IMR-90 (cell line): ENCODE data around the gene NXPH2. TPM values are rescaled to one million over a fixed set of nuclear protein-coding genes. Genes with fewer than 3 reads are reported as not detected.

Source experiments
- ATAC-seq: fragments of 200-7000 bp; cut with Tn5 transposase; 2 replicates; pipeline ENCODE4 v1.9.1; 2020; ENCODE audit warnings: low read depth, mild to moderate bottlenecking, moderate library complexity
- BruUV-seq: library from RNA; stranded (reverse); fragments of 400-500 nt; replicated peaks from 2 replicates; lab custom pipeline; 2021; lab: Mats Ljungman, UMichigan
- CTCF ChIA-PET: fragments of 300-600 bp; formaldehyde crosslinking; extraction: SDS; loops from one replicate; lab custom pipeline; 2021; ENCODE audit warnings: antibody characterized with exemption; lab: Yijun Ruan, JAX
- POLR2A ChIA-PET: fragments of 300-600 bp; sonication (Branson Sonifier 250); formaldehyde crosslinking; loops from one replicate; lab custom pipeline; 2022; ENCODE audit warnings: antibody characterized with exemption; ENCODE audit not compliant: unreplicated experiment; lab: Charles Lee
- DNase-seq: peaks from one replicate; pipeline ENCODE4 v3.0.0; 2013
- H2AFZ ChIP-seq: replicated peaks from 2 replicates; pipeline ENCODE3; 2013; ENCODE audit warnings: low read length, mild to moderate bottlenecking; ENCODE audit not compliant: poor library complexity
- H2AK5ac ChIP-seq: 2 replicates; pipeline ENCODE4 v1.6.1; 2013; ENCODE audit warnings: low read depth, low read length, inconsistent platforms
- H2AK9ac ChIP-seq: replicated peaks from 2 replicates; pipeline ENCODE3; 2013; ENCODE audit warnings: mild to moderate bottlenecking, low read depth, low read length, moderate library complexity; ENCODE audit not compliant: poor library complexity
- H2BK120ac ChIP-seq: 2 replicates; pipeline ENCODE4 v1.6.1; 2013; ENCODE audit warnings: low read depth, low read length, inconsistent platforms
- H2BK15ac ChIP-seq: 3 replicates; pipeline ENCODE4 v1.6.1; 2013; ENCODE audit warnings: low read depth, low read length, inconsistent platforms
- H2BK20ac ChIP-seq: 2 replicates; pipeline ENCODE4 v1.6.1; 2013; ENCODE audit warnings: low read depth, mild to moderate bottlenecking, inconsistent platforms, low read length, moderate library complexity
- H2BK5ac ChIP-seq: 2 replicates; pipeline ENCODE4 v1.6.1; 2013; ENCODE audit warnings: mild to moderate bottlenecking, low read depth, low read length, inconsistent platforms; ENCODE audit not compliant: poor library complexity, severe bottlenecking
- H3K14ac ChIP-seq: replicated peaks from 2 replicates; pipeline ENCODE4 v1.6.1; 2013; ENCODE audit warnings: low read depth, low read length, inconsistent platforms
- H3K18ac ChIP-seq: 2 replicates; pipeline ENCODE4 v1.6.1; 2013; ENCODE audit warnings: low read depth, low read length, control low read depth
- H3K23ac ChIP-seq: 2 replicates; pipeline ENCODE4 v1.6.1; 2013; ENCODE audit warnings: low read depth, low read length, inconsistent platforms
- H3K27ac ChIP-seq: 2 replicates; pipeline ENCODE4 v1.5.1; 2013; ENCODE audit warnings: mild to moderate bottlenecking, control low read depth, low read length; ENCODE audit not compliant: insufficient read depth
- H3K27me3 ChIP-seq: 2 replicates; pipeline ENCODE4 v1.6.1; 2013; ENCODE audit warnings: low read length; ENCODE audit not compliant: control insufficient read depth, insufficient read depth
- H3K36me3 ChIP-seq: 2 replicates; pipeline ENCODE4 v1.6.1; 2013; ENCODE audit warnings: low read length, mixed read lengths; ENCODE audit not compliant: control insufficient read depth, insufficient read depth
- H3K4ac ChIP-seq: 2 replicates; pipeline ENCODE4 v1.6.1; 2013; ENCODE audit warnings: low read depth, low read length, inconsistent platforms
- H3K4me1 ChIP-seq: 2 replicates; pipeline ENCODE4 v1.6.1; 2013; ENCODE audit warnings: low read length, mixed read lengths; ENCODE audit not compliant: control insufficient read depth, insufficient read depth
- H3K4me2 ChIP-seq: 2 replicates; pipeline ENCODE4 v1.6.1; 2013; ENCODE audit warnings: low read depth, mild to moderate bottlenecking, control low read depth, low read length, moderate library complexity
- H3K4me3 ChIP-seq: 2 replicates; pipeline ENCODE4 v1.5.1; 2013; ENCODE audit warnings: low read depth, mild to moderate bottlenecking, control low read depth, low read length, moderate library complexity; ENCODE audit not compliant: insufficient read depth
- H3K56ac ChIP-seq: 2 replicates; pipeline ENCODE4 v1.6.1; 2013; ENCODE audit warnings: low read length, inconsistent platforms; ENCODE audit not compliant: insufficient read depth; ENCODE audit errors: extremely low read depth
- H3K79me1 ChIP-seq, 2 experiments: 2 replicates each; pipeline ENCODE4 v1.6.1; 2013; ENCODE audit warnings: low read length in 2 of 2, inconsistent platforms in 1 of 2, low read depth in 1 of 2
- H3K9ac ChIP-seq: 2 replicates; pipeline ENCODE4 v1.6.1; 2013; ENCODE audit warnings: low read depth, low read length, control low read depth
- H3K9me1 ChIP-seq: 2 replicates; pipeline ENCODE4 v1.6.1; 2013; ENCODE audit warnings: low read length, inconsistent platforms; ENCODE audit not compliant: insufficient read depth
- H3K9me3 ChIP-seq: 2 replicates; pipeline ENCODE4 v1.6.1; 2013; ENCODE audit warnings: low read length; ENCODE audit not compliant: control insufficient read depth, insufficient read depth
- H4K20me1 ChIP-seq: 2 replicates; pipeline ENCODE4 v1.6.1; 2013; ENCODE audit warnings: low read length, inconsistent platforms; ENCODE audit not compliant: insufficient read depth
- H4K5ac ChIP-seq: 2 replicates; pipeline ENCODE4 v1.6.1; 2013; ENCODE audit warnings: mild to moderate bottlenecking, low read depth, low read length, control low read depth
- H4K8ac ChIP-seq, 2 experiments: 2 replicates each; pipeline ENCODE4 v1.6.1; 2013; ENCODE audit warnings: low read depth in 2 of 2, low read length in 2 of 2, control low read depth in 1 of 2, inconsistent platforms in 1 of 2
- H4K91ac ChIP-seq: 2 replicates; pipeline ENCODE4 v1.6.1; 2013; ENCODE audit warnings: low read depth, low read length, inconsistent platforms; ENCODE audit not compliant: insufficient read depth
- CHD1 ChIP-seq: IDR thresholded peaks from 2 replicates; pipeline ENCODE4 v1.6.1; 2012; ENCODE audit warnings: low read depth, low read length, improper control_type of control experiment
- NFE2L2 ChIP-seq: fragments of 150-350 bp; IDR thresholded peaks from 2 replicates; pipeline ENCODE4 v1.6.1; 2016; ENCODE audit warnings: low read depth, mild to moderate bottlenecking, low read length
- WGBS, 2 experiments: methylation state at CpG; one replicate each; pipeline versions ENCODE4 v1.1.5 to v1.1.7; 2013; ENCODE audit warnings: missing lambda C conversion rate in 2 of 2; ENCODE audit not compliant: insufficient read length in 1 of 2; ENCODE audit errors: extremely low coverage in 2 of 2; 5-methylcytosine and 5-hydroxymethylcytosine counted together
- dilution Hi-C: fragments of 300-500 bp; cut with HindIII; formaldehyde crosslinking; loops from one replicate; pipeline ENCODE4 v1.14.3; 2018; ENCODE audit warnings: low sequenced_read_pairs; ENCODE audit not compliant: unreplicated experiment
- in situ Hi-C: fragments of 300-500 bp; cut with MboI; formaldehyde crosslinking; loops from 3 replicates; pipeline ENCODE4 v1.14.3; 2019; ENCODE audit warnings: low sequenced_read_pairs, inconsistent platforms, mixed read lengths
- intact Hi-C: fragments of 100-400 bp; cut with micrococcal nuclease; formaldehyde crosslinking; loops from 2 replicates; pipeline ENCODE4 v1.10.0; 2022
- polyA plus RNA-seq, 3 experiments: library from polyadenylated mRNA; depleted of rRNA; stranded (reverse); fragments of >200 nt; gene quantifications; 2 replicates each; pipeline ENCODE4 v1.2.3, GENCODE V29; 2012; ENCODE audit warnings: low replicate concordance in 1 of 3
- total RNA-seq: library from RNA; depleted of rRNA; stranded (reverse); fragments of >200 nt; gene quantifications from 2 replicates; pipeline ENCODE4 v1.2.3, GENCODE V29; 2012

The NXPH2 gene
- total and polyA plus RNA-seq, 2 of the 4 experiments (the other 2 are of a cell fraction), result not detected

DNA sequence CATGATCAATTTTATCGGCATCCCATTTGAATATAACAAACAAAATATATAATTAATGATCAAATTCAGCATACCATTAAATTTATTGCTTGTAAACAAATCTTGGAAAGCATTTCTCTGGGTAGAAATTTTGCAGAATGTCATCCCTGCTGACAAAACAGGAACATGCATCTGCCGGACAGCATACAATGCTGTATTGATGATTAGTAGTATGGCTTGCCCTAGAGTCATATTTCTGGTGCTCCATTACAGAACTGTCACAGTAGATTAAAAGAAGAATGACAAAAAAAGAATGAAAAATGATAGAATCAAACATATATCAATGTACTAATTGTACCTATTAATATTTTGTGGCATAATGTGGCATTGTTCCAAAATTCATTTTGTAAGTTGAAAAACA is 98.0 kb downstream of the NXPH2 start:
- in situ Hi-C loops, result no loop called here
- Histone ChIP-seq H3K9me3 (no peaks in the 10 kb centered on the region), H4K20me1 (no peaks in the 10 kb centered on the region), H3K36me3 (no peaks in the 10 kb centered on the region), H4K91ac (no peak overlapping the region), H3K14ac (no peak overlapping the region), H3K9ac (no peak overlapping the region), H3K27me3 (no peaks in the 10 kb centered on the region), H2AFZ (no peak overlapping the region), H3K79me1 (no peaks in the 10 kb centered on the region), H3K4me3 (no peak overlapping the region), H2BK20ac (no peak overlapping the region), H3K4me1 (no peaks in the 10 kb centered on the region), H3K18ac (no peak overlapping the region), H3K23ac (no peak overlapping the region), H2BK5ac (no peak overlapping the region), H2BK15ac (no peak overlapping the region), H4K8ac (no peak overlapping the region), H3K27ac (no peak overlapping the region), H3K4me2 (no peak overlapping the region), H3K56ac (no peak overlapping the region), H4K5ac (no peak overlapping the region), H2AK9ac (no peak overlapping the region), H3K4ac (no peak overlapping the region), H2AK5ac (no peak overlapping the region), H2BK120ac (no peak overlapping the region), H3K9me1 (no peaks in the 10 kb centered on the region)
- no peak for DNase-seq
- TF ChIP-seq CHD1 (no peak), NFE2L2 (no peak)
- intact Hi-C loops, result no loop called here
- dilution Hi-C loops, result no loop called here
- ChIA-PET CTCF (no interaction called here), POLR2A (no interaction called here)
- no TSS peak for BruUV-seq
- WGBS, 2 experiments, result no CpG with 5 or more reads among the region's 2 CpGs
- no peak for ATAC-seq
